Endothelial cell of umbilical vein (primary cell): Measurements from ENCODE around the gene ANKIB1.

ENCODE experiments used
- EZH2 ChIP-seq: IDR thresholded peaks from 2 replicates; pipeline ENCODE4 v1.6.1; 2012; ENCODE audit warnings: borderline replicate concordance, low read depth, mild to moderate bottlenecking, moderate library complexity, low read length, inconsistent platforms; ENCODE audit not compliant: severe bottlenecking
- GATA2 ChIP-seq: IDR thresholded peaks from 2 replicates; pipeline ENCODE4 v1.7.0; 2011; ENCODE audit warnings: low read depth, mild to moderate bottlenecking, moderate library complexity, mixed read lengths, low read length; ENCODE audit not compliant: insufficient read length, insufficient read depth
- JUN ChIP-seq: IDR thresholded peaks from 2 replicates; pipeline ENCODE4 v1.6.1; 2011; ENCODE audit warnings: borderline replicate concordance, low read depth; ENCODE audit not compliant: insufficient read length, insufficient read depth
- MYC ChIP-seq: IDR thresholded peaks from one replicate; pipeline ENCODE4 v1.6.1; 2011; ENCODE audit warnings: mild to moderate bottlenecking, low read depth, low read length
- POLR2A ChIP-seq: IDR thresholded peaks from 2 replicates; pipeline ENCODE4 v1.6.1; 2012; ENCODE audit warnings: low read depth, mild to moderate bottlenecking, control low read depth, low read length
- POLR2AphosphoS5 ChIP-seq: IDR thresholded peaks from 2 replicates; pipeline ENCODE4 v1.6.1; 2012; ENCODE audit warnings: low read depth, mild to moderate bottlenecking, control low read depth, low read length, moderate library complexity; ENCODE audit not compliant: insufficient read depth
- TF ChIP-seq, protein P1 (sequence below), 2 donors: IDR thresholded peaks; 1 replicate in 1 of 2; 2 replicates in 1 of 2; pipeline ENCODE4 v1.5.1; 2011; ENCODE audit warnings: low read length in 2 of 2, mild to moderate bottlenecking in 2 of 2, moderate library complexity in 2 of 2, control low read depth in 1 of 2, inconsistent platforms in 1 of 2, low read depth in 1 of 2; ENCODE audit not compliant: insufficient read depth in 1 of 2; ENCODE audit errors: extremely low read depth in 1 of 2

DNA sequence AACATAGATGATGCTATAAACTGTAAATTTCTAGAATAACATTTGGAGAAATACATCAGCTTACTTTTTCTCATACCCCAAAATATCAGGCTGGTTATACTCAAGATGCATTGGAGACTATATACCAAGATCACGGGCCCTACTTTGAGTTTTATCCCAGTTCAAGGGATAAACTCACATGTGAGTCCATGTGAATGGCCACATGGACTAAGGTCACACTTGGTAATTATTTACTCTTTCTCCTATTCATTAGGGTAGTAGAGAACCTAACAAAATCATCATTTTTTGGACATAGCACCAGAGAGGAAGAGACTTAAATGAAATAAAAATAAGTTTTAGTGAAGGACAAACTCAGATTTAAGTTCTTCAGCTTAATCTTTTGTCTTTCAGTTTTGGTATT, 108.4 kb downstream of the ANKIB1 start:
- TF ChIP-seq, protein P1, sequence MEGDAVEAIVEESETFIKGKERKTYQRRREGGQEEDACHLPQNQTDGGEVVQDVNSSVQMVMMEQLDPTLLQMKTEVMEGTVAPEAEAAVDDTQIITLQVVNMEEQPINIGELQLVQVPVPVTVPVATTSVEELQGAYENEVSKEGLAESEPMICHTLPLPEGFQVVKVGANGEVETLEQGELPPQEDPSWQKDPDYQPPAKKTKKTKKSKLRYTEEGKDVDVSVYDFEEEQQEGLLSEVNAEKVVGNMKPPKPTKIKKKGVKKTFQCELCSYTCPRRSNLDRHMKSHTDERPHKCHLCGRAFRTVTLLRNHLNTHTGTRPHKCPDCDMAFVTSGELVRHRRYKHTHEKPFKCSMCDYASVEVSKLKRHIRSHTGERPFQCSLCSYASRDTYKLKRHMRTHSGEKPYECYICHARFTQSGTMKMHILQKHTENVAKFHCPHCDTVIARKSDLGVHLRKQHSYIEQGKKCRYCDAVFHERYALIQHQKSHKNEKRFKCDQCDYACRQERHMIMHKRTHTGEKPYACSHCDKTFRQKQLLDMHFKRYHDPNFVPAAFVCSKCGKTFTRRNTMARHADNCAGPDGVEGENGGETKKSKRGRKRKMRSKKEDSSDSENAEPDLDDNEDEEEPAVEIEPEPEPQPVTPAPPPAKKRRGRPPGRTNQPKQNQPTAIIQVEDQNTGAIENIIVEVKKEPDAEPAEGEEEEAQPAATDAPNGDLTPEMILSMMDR (IDR thresholded peaks at IDR 0.05; ENCODE audit: extremely low read depth in 1 of 2, insufficient read depth in 1 of 2, low read depth in 1 of 2, low read length in 2 of 2) = no peak
- TF ChIP-seq GATA2 = no peak
- TF ChIP-seq POLR2A = no peak
- no peak for TF ChIP-seq MYC
- TF ChIP-seq POLR2AphosphoS5 = no peak
- TF ChIP-seq JUN = no peak
- TF ChIP-seq EZH2 = no peak
